Iris pigment epithelial cell (primary cell): ENCODE measurements around the gene CDH16.
A peak's percentile ranks its signal among the peaks of the same experiment; 100 is the strongest.
"Not testable (repeated sequence)": the region's sequence is repeated elsewhere in the genome, so short reads cannot be mapped to it uniquely, and the experiment has no call there.

Experiments
- DNase-seq: peaks from one replicate; pipeline ENCODE4 v3.0.0-alpha.2; 2011; ENCODE audit warnings: low read depth

The CDH16 gene

GRCh38 chr16:66918803-66919568 lies at the start of gene CDH16:
CDH16 (minus strand) TSS chr16:66918885; CDS start chr16:66918065, 820 bp downstream.
- DNase-seq: no peak

GRCh38 chr16:66964049-66964448 lies 45.4 kb upstream of the CDH16 start:
- DNase-seq: no peak

- no peak for DNase-seq
Measured at GRCh38 chr16:66961914-66962313, 43.2 kb upstream of the CDH16 start.

- DNase-seq: peak; percentile 74
Measured at GRCh38 chr16:66961065-66961744, 42.5 kb upstream of the CDH16 start, which contains the start of gene CES3. CES3 (plus strand) TSS chr16:66961266; CDS start chr16:66961308, 42 bp downstream.

- no peak for DNase-seq
Measured at GRCh38 chr16:66960270-66960669, 41.6 kb upstream of the CDH16 start.

GRCh38 chr16:66959704-66960161 lies 41.0 kb upstream of the CDH16 start:
- DNase-seq: no peak

- no peak for DNase-seq
Measured at GRCh38 chr16:66958857-66959703, 40.4 kb upstream of the CDH16 start.

GRCh38 chr16:66956154-66956457 lies 37.4 kb upstream of the CDH16 start:
- not testable (repeated sequence) for DNase-seq

- not testable (repeated sequence) for DNase-seq
Measured at GRCh38 chr16:66955363-66956153, 36.9 kb upstream of the CDH16 start.

GRCh38 chr16:66954097-66954659 lies 35.5 kb upstream of the CDH16 start:
- peak; percentile 73 for DNase-seq

- no peak for DNase-seq
Measured at GRCh38 chr16:66953462-66954096, 34.9 kb upstream of the CDH16 start.

- DNase-seq: no peak
Measured at GRCh38 chr16:66952430-66953110, 33.9 kb upstream of the CDH16 start.

- no peak for DNase-seq
Measured at GRCh38 chr16:66950971-66951790, 32.5 kb upstream of the CDH16 start.

GRCh38 chr16:66950437-66950836 lies 31.8 kb upstream of the CDH16 start:
- DNase-seq: no peak

- no peak for DNase-seq
Measured at GRCh38 chr16:66949472-66949871, 30.8 kb upstream of the CDH16 start.

GRCh38 chr16:66948837-66949225 lies 30.1 kb upstream of the CDH16 start:
- DNase-seq: no peak

- DNase-seq: no peak
Measured at GRCh38 chr16:66948134-66948836, 29.6 kb upstream of the CDH16 start.

- peak; percentile 80 for DNase-seq
Measured at GRCh38 chr16:66947302-66948065, 28.8 kb upstream of the CDH16 start.
